ENCODE measurements around the gene GMCL2. TPM values are rescaled to one million over a fixed set of nuclear protein-coding genes. Genes with fewer than 3 reads are reported as not detected.

Gene GMCL2
- total RNA-seq, 1 experiment from 2014 or later = not detected

DNA sequence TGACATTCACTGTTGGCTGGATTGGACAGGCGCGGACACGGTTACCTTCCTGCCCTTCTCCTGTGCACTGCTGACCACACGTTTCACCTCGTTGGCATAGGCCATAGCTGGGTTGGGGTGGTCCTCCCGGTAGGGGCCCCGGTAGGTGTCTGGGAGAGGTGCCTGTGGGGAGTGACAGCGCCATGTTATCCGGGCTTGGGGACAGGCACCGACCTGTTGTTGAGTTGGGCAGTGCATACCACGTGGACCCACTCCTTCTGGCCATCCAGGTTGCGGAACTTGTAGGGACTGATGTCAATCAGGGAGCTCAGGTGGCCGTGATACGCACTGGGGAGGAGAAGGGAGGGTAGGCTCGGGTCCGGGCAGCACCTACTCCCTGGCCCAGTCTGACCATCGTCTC lies 37.2 kb upstream of the GMCL2 start:
- DNase-seq (ENCODE audit: low read depth, low spot score) = no peak
- in situ Hi-C loops (cut with HindIII; ENCODE audit: low pct_unique_long_range_greater_than_20kb, low sequenced_read_pairs) = no loop called here

DNA sequence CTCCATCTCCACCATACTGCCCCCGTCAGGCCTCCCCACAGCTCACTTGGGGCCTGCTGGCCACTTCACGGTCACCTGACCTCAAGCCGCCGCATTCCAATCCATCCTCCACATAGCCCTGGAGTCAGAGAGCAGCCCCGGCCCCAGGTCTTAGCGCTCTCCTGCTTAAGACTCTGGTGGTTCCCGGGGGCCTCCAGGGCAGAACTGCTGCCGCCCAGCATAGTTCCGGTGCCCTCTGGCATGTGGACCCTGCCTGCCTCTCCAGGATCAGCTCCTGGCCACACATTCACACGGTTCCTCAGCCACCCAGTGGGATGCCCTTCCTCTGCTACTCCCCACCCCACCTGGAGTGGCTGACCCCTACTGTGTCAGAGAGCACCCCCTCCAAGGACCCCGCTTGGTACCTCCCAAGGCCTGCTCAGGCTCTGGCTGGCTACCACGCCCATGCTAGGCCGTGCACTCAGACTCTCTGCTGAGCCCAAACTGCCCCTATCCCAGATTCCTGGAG lies 36.7 kb upstream of the GMCL2 start:
- in situ Hi-C loops (cut with HindIII; ENCODE audit: low pct_unique_long_range_greater_than_20kb, low sequenced_read_pairs) = no loop called here

DNA sequence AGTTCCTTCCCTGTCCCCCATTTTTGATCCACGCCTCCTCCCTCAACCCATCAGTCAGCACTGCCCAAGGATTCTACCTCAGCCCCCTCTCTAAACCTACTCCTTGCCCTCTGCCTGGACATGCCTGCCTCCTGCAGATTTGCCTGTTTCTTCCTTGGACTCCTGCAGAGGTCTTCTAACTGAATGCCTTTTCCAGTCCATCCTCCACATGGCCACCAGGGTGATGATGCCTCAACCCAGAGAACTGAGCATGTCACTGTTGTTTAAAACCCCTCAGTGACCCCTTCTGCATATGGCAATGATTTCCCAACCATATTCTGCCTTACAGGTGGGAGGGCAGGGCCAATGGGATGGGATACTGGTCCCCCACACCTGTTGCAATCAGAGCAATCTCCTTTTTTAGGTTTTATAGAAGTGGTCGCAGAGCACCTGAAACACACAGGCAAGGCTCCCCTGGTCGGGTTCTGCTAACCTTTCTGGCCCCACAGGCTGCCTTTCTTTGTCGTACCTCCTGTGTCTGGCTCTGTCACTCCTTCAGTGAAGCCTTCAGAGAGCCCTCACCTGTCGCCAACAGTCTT lies 36.1 kb upstream of the GMCL2 start:
- in situ Hi-C loops (cut with HindIII; ENCODE audit: low pct_unique_long_range_greater_than_20kb, low sequenced_read_pairs) = no loop called here
- DNase-seq (ENCODE audit: low read depth, low spot score) = no peak

More for the DNA sequence above, 36.7 kb upstream of the GMCL2 start:
- no peak for DNase-seq (ENCODE audit: low read depth, low spot score)

DNA sequence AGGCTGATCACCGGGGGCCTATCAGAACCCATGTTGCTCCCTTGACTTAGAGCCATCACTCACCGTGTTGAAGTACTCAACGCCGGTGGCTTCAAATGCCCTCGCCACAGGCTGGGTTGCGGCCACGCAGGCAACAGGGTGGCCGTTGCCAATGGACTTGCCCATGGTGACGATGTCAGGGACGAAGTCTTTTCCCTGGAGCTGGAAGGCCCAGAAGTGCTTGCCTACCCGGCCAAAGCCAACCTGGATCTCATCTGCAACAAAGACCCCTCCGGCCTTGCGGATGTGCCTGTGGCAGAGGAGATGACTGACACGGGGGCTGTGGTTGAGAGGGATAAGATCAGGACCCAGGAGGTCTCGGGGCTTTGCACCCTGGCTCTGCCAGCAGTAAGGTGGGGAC lies 35.1 kb upstream of the GMCL2 start:
- in situ Hi-C loops (cut with HindIII; ENCODE audit: low pct_unique_long_range_greater_than_20kb, low sequenced_read_pairs) = no loop called here
- DNase-seq (ENCODE audit: low read depth, low spot score) = no peak

DNA sequence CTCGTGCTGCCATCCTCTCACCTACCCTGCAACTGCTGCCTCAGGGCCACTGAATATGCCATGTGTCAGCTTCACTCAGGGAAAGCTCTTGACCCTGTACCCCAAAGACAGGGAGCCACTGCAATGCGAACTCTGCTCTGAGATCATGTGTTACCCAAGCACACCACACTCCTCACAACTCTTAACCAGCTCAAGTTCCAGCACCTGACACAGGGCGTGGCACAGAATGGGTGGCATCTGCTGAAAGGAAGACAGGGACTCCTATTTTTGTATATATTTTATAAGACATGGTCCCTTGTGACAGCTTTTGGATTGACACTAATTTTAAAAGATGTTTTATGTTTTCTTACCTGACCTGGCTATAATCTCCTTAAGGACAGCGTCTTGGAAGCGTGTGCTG lies 34.7 kb upstream of the GMCL2 start:
- DNase-seq (ENCODE audit: low read depth, low spot score) = no peak
- in situ Hi-C loops (cut with HindIII; ENCODE audit: low pct_unique_long_range_greater_than_20kb, low sequenced_read_pairs) = no loop called here

DNA sequence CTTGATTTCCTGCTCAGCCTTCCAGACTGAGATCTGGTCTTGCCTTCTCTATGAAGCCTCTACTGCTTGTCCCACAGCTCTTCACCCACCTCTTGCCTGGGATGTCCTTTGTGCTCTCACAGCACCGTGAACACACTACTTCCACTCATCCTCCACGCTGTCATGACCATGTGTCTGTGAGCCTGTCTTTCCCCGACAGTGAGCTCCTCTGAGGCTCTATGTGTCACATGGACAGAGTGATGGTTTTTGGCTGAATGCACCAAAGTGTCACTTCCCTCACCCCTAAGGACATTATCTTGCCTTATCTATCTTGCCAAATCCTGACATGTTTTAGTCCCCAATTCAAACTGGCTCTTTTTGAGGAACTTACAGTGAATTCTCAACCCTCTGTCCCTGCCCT lies 34.1 kb upstream of the GMCL2 start:
- no peak for DNase-seq (ENCODE audit: low read depth, low spot score)
- in situ Hi-C loops (cut with HindIII; ENCODE audit: low pct_unique_long_range_greater_than_20kb, low sequenced_read_pairs) = no loop called here

DNA sequence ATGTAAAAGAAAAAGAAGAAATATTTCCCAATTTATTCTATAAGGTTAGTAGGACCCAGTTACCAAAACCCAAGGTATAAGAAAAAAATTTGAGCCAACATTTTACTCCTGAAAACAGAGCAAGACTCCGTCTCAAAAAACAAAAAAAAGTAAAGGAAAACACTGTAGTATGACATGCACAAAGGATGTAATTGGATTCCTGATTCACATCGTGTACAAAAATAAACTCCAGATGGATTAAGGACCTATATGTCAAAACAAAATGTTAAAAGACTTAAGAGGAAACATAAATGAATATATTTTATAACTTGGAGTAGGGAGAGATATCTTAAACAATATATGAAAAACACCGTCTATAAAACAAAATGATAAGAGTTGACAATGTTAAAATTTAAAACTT lies 31.7 kb upstream of the GMCL2 start:
- in situ Hi-C loops (cut with HindIII; ENCODE audit: low pct_unique_long_range_greater_than_20kb, low sequenced_read_pairs) = no loop called here
- no peak for DNase-seq (ENCODE audit: low read depth, low spot score)

DNA sequence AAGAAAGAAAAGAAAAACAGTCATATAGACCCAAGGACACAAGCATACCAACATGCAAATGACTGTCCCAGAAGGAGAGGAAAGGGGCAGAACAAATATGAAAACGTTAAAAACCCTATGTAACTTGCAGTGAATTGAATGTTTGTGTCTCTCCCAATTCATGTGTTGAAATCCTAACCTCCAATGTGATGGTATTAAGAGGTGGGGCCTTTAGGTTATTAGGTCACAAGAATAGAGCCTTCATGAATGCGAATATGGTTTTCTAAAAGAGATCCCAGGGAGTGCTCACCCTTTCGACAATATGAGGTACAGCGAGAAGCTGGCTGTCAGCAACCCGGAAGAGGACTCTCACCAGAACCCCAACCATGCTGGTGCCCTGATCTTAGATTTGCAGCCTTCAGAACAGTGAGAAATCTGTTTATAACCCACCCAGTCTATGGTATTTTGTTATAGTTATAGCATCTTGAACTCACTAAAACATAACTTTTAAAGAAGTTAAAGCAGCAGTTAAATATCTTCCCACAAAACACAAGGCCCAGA lies 31.1 kb upstream of the GMCL2 start:
- DNase-seq (ENCODE audit: low read depth, low spot score) = peak; percentile 45
- in situ Hi-C loops (cut with HindIII; ENCODE audit: low pct_unique_long_range_greater_than_20kb, low sequenced_read_pairs) = no loop called here

DNA sequence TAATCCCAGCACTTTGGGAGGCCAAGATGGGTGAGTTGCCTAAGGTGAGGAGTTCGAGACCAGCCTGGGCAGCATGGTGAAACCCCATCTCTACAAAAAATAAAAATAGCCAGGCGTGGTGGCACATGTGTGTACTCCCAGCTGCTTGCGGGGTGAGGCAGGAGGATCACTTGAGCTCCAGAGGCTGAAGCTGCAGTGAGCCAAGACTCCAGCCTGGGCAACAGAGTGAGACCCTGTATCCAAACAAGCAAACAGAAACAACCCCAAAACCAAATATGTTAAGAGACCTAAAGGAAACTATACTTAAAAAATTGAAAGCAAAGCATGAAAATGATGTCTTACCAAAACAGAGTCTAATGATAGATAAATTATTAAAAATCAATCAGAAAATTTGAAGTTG lies 29.6 kb upstream of the GMCL2 start:
- in situ Hi-C loops (cut with HindIII; ENCODE audit: low pct_unique_long_range_greater_than_20kb, low sequenced_read_pairs) = no loop called here
- no peak for DNase-seq (ENCODE audit: low read depth, low spot score)

DNA sequence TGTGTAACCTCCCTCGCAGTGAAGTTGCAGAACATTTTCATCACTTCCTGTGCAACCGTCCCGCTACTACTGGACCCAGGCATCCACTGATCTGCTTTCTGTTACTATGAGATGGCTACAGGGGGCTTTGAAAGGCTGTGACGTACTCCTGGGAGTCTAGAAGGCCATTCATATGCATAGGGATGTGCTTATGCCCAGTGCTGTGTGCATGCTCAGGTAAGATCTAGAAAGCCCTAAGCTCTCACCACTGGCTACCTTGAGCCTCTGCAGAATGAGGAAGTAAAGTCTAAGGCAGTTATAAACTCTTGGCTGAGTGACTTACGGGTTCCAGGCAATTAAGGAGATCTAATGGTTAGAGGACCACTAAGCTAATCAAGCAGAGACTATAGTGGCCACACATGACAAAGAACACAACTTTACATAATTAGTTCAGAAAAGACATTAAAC lies 28.9 kb upstream of the GMCL2 start:
- in situ Hi-C loops (cut with HindIII; ENCODE audit: low pct_unique_long_range_greater_than_20kb, low sequenced_read_pairs) = no loop called here

DNA sequence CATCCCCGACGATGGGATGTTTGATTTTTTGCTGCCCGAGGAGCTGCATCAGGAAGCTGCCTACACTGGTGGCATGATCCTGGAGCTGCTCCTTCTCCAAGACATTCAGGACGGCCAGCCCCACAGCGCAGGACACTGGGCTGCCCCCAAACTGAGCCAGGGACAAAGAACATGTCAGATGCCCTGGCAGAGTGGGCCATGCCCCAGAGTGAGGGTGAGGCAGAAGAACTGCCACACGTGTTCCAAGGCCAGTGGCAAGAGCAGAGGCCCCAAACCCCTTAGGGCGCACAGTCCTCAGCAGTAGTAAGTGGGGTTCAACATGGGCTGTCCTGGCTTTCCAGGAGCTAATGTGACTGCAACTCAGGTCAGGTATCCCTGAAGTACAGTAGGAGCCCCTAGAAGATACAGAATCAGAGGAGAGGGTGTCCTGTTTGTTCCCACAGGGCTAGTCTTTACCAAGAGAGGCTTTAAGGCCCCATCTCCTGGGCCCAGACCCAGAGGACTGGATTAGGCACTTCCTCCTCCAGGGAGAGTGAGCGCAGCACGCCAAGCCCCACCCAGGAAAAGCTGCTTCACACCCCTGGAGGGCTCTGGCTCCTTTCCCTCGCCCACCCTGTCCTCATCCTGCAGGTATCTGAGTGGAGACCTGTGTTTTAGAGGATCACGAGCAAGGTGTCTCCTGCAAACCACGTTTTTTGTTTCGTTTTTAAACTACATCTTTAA lies 28.3 kb upstream of the GMCL2 start:
- DNase-seq (ENCODE audit: low read depth, low spot score) = no peak
- in situ Hi-C loops (cut with HindIII; ENCODE audit: low pct_unique_long_range_greater_than_20kb, low sequenced_read_pairs) = no loop called here

More for the DNA sequence above, 28.9 kb upstream of the GMCL2 start:
- DNase-seq (ENCODE audit: low read depth, low spot score) = no peak

DNA sequence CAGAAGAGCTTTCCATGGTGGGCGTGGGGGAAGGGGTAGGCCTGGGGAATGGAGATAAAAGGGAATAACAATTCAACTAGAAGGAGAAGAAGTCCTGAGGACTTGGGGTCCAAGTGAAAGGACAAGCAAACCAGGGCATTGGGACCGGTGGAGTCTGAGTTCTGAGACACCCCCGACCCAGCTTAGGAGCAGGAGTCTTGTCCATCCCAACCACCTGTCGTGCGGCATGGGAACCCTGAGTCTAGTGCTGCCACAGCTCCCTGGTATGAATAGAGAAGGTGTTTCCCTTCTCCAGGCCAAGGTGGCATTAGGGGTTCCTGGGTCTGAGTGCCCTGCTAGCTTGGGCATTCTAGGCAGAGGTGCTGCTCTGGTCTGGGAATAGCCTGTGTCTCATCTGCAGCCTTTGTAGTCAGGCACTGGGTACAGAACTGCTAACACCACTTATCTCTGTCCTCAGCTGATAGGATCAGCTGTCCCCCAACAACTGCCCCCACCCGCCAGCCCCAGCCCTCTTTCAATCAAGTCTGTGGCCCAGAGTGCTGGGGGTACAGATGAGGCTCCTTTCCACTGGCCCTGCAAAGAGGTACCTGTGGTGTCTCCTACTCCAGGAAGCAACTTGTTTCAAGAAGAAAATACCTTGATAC lies 27.1 kb upstream of the GMCL2 start:
- DNase-seq (ENCODE audit: low read depth, low spot score) = no peak
- in situ Hi-C loops (cut with HindIII; ENCODE audit: low pct_unique_long_range_greater_than_20kb, low sequenced_read_pairs) = no loop called here

DNA sequence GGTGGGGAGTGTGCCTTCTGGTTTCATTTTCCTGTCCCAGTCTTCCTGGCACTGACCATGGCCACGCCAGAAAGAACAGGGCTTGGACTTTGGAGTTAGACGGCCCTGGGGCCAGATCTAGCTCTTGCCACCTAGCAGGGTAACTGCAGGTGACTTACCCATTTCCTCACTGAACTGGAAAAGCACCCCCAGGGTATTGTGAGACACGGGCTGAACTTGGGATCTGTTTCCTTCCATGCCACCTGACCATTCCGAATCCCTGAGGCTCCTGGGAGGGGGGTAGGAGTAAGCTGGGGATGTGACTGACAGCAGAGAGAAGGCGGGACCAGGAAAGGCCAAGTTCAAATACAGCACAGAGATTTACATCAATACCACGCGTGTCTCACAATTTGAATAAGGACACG lies 26.6 kb upstream of the GMCL2 start:
- in situ Hi-C loops (cut with HindIII; ENCODE audit: low pct_unique_long_range_greater_than_20kb, low sequenced_read_pairs) = no loop called here
- peak; percentile 52 for DNase-seq (ENCODE audit: low read depth, low spot score)

DNA sequence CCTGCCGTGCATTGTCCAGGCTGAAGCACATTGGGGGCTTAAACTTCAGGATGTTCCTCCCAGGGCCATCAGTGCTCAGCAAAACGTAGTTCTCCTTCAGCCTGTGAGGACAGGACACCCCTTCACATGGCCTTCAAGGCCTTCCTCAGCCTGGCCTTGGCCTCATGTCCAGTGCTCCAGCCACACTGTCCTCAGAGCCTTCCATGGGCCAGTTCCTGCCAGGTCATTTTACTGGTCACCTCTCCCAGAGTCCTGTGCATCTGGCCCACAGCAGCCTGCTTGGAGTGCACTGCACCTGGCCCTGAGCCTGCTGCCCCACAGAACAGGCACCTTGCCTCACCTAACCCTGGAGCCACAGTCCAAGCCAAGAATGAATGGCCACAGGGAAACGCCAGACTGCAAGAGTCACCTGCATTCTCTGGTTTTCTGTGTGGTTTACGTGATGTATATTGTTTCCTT lies 25.9 kb upstream of the GMCL2 start:
- in situ Hi-C loops (cut with HindIII; ENCODE audit: low pct_unique_long_range_greater_than_20kb, low sequenced_read_pairs) = no loop called here
- no peak for DNase-seq (ENCODE audit: low read depth, low spot score)

DNA sequence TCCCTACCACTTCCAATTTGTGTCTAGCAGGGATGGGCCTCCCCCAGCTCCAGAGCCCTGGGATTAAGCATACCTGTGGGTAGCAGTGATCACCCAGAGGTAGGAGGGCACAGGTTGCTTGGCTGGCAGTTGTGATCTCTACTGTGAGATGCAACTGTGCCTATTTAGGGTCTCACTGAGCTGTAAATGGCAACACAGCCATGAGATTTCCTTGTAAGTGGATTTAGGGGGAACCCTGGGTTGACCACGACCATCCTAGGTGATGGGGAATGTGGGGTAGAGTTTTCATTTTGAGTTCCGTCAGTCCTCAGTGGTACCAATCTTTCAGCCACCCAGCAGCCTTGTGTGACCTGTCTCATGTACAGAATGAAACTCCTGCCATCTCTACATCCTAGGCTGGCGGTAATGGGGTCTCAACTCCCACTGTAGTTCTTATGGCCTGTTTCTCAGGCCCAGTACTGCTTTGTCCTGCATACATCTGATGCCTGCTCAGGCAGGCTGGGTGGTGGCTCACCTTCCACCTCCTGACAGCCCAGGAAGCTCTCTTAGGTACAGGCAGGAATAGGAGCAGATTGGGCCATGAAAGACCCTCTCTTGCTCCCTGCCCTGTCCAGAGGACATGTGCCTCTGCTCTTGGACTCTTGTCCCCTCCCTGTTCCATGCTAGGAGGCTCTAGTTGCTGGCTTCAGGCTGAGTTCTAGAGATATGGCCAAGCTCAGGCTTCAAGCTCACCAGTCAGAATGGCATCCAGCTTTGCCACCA lies 25.3 kb upstream of the GMCL2 start:
- in situ Hi-C loops (cut with HindIII; ENCODE audit: low pct_unique_long_range_greater_than_20kb, low sequenced_read_pairs) = no loop called here
- DNase-seq (ENCODE audit: low read depth, low spot score) = no peak

DNA sequence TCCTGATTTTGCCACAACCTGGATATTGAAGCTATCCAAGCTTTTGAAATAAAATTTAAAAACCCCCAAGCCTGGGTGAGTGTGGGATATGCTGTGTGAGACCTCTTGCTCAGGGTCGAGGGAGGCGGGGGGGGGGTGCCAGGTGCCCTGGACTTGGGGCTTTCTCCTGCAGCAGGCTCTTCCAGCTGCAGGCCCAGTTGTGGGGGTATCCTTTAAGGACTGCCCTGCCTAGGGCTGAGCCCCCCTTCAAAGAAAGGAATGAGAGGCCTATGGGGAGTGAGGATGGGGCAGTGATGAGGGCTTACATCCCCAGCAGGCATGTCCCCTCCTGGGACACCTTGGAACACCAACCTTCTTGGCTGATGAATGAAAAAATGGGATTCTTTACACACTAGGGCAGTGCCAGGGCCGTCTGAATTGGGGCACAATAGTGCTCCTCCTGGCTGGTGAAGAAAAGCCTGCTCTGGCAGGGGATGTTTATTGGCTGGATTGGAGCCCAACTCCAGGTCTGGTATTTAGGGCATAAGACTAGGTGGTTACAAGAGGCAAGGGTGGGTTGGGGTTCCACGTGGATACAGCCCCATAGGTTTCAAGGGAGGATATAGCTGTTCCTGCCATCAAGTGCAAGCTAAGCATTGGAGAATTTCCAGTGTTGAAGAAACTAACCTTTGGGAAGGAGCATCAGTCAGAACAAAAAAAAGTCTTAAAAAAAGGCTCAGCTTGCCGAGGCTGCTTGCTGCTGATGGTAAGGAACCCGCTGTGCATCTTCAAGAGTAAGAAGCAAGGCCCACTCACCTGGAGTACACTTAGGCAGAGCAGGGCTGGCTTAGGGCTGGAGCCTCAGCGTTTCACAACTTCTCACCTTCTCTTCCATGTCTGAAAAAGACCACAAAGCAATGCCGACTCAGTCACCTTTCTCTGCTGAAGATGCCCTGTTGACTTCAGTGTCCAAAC lies 24.2 kb upstream of the GMCL2 start:
- DNase-seq (ENCODE audit: low read depth, low spot score) = no peak
- in situ Hi-C loops (cut with HindIII; ENCODE audit: low pct_unique_long_range_greater_than_20kb, low sequenced_read_pairs) = no loop called here

DNA sequence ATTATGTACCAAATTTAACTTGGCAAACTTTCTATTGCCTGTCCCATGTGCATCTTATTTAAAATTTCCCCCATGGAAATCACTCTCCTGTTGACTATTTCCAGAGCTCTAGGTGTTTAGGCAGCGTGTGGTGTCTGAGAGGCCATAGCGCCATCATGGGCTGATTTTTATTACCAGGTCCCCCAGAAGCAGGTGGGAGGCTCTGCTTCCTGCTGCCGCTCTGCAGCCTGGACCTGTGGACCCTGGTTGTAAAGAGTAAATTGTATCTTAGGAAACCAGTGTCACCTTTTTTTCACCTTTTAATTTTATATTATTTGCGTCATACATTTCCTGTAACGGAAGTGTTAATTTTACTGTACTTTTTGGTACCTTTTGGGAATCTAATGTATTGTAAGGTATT lies 23.5 kb upstream of the GMCL2 start:
- in situ Hi-C loops (cut with HindIII; ENCODE audit: low pct_unique_long_range_greater_than_20kb, low sequenced_read_pairs) = no loop called here
- no peak for DNase-seq (ENCODE audit: low read depth, low spot score)
